Stimulated activated CD4-positive, alpha-beta T cell treated with anti-CD3 and anti-CD28 coated beads, Interleukin-1b, Interleukin-23, amount 100 ng/mL, for 48 hours (primary cell): Measurements from ENCODE around the gene SLC9A3.
A peak's percentile ranks its signal among the peaks of the same experiment; 100 is the strongest.

Experiments used
- DNase-seq: peaks from one replicate; pipeline ENCODE4 v3.0.0-alpha.2; 2020

SLC9A3 gene

DNA sequence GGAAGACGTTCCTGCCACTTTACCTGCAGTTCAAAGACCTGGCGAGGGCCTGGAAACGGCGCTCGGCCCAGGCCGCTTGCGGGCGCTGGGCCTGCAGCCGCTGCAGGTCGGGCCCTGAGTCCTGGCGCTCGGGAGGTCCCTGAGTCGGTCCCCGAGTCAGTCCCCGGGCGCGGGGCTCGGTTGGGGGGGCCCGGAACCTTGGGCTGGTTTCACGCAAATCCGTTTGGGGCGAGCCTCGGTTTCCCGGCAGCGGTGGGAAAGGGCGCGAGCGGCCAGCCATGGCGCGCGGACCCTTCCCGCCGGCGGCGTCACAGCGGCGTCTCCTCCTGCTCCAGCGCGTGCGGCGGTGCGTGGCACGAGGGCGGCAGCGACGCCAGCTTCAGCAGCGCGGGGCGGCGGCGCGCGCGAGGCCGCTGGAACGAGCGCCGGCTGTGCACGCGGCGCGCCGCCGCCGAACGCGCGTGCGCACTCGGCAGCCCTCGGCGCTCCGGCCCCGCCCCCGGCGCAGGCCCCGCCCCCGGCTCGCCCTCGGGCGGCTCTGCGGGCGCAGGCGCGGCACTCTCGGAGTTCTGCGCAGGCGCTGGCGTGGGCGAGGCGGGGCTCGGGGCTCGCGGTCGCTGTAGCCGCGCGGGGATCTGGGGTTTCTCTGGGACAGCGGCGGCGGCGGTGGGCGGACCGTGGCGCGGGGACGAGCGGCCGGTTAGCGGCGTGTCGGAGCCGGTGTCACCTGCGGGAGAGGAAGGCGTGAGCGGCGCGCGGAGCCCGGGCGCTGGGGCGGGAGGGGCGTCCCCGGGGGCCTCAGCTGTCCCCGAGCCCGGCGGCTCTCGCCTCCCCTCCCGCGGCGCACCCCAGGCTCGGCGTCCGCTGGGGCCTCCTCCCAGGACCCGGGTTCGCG is 51.3 kb downstream of the SLC9A3 start:
- peak; percentile 87 for DNase-seq

DNA sequence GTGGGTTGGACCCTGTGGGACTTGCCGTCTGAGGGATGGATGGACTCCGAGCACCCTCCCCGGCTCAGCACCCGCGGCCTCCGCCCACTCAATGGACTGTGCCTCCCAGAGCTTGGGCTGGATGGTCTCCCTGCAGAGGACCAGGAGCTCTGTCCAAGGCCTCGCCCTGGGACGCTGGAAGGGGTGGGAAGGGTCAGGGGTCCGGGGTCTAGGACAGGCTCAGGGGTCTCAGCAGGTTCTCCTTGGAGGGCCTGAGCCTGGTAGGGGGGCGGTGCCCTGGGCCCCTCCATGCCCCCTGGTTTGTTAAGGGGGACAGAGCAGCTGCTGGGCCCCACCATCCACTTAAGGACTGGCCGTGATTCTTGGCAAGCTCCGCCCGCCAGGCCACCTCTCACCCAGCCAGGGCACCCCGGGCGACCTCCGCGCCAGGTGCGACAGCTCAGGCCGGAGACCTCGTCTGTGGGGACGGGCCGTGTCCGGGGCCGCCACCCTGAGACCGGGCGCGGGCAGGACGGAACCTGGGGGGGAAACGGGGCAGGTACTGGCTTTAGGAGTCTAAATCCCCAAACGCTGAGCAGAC is 52.1 kb downstream of the SLC9A3 start:
- DNase-seq: peak; percentile 24

DNA sequence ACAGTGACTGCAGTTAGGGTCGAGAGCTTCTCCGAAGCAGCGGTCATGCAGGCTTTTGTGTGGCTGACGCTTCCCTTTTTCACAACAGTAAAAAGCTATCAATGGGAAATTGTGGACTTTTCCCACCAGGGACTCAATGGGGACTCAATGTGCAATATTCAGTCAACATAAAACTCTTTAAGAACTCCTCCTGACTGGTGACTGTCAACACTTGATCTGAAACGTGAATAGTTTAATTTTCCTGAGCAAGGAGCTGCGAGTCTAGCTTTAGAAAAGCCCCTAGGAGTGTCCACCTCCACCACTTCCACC is 52.5 kb downstream of the SLC9A3 start:
- no peak for DNase-seq

DNA sequence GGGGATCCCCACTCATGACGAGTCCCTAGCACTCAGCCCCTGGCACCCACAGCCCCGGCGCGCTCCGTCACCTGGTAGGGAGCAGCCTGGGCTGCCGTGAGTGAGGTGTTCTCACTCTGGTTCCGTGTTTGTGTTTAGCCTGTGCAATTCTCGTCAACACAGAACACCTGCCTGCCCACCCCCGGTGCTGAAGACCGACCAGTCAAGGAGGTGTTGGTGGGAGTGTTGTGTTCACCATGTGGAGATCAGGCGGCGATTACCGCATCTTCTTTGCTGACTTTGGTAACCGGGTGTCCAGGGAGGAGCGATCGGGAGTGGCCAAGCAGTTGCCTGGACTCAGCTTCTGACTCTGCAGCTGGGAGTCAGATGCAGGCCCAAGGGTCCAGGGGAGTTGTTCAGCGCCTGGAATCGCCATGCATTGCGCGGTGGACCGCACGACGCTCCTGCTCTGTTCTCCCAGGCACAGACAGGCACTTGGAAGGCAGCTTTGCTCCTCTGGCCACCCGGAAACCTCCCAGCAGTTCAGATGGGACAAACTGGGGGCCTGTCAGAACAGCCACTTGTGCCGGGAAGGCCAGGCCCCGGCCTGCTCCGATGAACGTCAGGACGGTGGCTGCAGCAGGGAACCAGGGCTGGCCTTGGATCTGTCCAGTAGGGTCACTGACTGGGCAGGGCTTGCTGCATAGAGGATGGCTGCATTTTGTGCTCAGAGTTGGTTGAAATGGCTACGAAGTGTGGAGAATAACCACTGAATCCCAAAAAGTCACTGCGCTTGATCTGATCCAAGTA is 53.1 kb downstream of the SLC9A3 start:
- DNase-seq: peak; percentile 2

DNA sequence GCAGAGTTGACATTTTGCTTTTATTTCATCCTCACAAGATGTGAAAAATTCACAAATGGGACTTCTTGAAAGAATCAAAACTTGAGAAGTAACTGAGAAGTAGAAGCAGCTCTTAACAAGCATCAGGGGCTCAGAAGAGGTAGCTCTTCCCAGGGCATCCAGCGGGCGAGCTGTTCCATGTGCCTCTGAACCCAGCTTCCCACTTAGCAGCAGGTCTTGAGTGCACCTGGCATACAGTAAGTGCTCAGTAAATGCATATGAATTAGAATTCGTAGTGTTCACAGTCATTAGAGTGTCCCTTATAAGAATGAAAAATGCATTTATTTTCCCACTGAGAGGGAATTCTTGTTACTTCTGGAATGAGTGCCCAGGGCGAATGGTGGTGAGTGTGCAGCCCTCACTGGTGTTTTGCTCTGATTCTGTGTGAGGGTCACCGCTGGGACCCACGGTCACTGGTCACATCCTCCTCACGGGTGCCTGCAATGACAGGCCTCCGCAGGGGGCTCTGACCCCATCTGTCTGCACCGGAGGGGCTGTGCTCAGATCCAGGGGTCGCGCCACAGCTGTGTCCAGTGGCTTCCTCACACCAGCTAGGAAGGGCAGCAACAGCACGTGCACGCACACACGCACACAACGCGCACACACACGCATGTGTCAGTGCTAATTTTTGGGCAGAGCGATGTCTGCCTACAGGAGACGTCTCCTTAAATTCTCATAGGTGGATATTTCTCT is 54.3 kb downstream of the SLC9A3 start:
- peak; percentile 1 for DNase-seq

DNA sequence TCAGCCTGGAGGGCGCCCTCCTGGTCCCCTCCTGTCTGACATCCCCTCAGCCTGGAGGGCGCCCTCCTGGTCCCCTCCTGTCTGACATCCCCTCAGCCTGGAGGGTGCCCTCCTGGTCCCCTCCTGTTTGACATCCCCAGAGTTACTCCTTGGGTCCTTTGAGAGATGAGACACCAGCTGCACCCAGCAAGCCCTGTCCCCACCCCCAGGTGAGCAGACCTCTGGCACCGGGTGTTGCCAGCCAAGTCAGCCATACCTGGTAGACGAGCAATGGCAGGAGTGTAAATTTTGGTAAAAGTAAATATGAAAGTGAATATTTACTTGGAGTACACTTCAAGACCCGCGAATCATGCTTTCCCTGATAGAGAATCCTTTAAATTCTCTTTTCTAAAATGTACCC is 55.8 kb downstream of the SLC9A3 start:
- DNase-seq: no peak

DNA sequence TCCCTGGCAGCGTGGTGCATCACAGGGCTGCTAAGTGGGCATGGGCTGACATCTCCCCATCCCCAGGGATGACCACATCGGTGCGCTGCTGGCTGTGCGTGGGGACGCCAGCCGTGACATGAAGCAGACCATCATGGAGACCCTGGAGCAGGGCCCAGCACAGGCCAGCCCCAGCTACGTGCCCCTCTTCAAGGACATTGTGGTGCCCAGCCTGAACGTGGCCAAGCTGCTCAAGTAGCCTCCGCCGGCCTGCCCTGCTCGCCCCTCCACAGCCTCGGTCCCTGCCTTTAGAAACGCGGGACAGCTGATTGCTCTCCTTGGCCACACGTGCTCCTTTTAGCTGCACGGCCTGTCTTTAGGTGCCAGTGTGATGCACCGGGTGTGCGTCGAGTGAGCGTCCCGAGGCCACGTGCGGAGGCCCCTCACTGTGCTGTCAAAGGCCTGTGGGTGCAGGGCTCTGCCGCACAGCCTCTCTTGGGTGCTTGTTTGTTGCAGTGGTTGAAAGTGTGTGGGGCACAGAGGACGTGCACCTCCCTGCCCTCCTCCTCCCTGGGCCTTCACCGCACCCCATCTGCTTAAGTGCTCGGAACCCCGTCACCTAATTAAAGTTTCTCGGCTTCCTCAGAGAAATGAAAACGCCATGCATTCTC is 57.5 kb downstream of the SLC9A3 start:
- DNase-seq: peak; percentile 1

DNA sequence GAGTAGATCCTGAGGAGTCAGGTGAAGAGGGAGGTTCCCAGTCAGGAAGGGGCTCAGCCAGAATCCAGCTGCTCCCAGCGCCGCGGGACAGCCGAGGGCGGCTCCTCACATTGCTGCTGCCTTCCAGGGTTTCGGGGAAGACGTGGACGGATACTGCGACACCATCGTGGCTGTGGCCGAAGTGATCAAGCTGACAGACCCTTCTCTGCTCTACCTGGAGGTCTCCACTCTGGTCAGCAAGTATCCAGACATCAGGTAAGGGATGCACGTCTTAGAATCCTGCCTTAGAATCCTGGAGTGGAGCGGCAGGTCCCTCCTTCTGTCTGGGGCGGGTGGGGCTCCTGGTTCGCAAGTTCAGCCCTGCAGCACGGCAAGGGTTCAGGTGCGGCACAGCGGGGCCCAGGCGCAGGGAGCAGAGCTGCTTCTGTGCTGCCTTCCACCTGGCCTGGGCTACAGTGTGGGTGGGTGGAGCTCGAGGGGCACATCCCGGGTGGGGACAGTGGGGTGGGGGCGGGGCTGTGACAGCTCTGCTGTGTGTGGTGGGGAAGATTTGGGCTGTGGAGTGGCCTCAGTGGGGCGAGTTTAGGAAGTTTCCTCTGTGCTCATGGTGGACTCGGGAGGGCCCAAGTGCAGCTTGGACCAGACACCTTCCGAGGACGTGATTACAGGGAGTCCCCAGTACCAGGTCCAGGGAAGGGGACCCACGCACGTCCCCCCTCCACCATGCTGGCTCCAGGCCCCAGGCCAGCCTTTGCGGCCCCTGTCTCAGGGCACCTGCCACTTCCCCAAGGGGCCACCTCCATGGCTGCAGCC is 58.5 kb downstream of the SLC9A3 start:
- DNase-seq: no peak

DNA sequence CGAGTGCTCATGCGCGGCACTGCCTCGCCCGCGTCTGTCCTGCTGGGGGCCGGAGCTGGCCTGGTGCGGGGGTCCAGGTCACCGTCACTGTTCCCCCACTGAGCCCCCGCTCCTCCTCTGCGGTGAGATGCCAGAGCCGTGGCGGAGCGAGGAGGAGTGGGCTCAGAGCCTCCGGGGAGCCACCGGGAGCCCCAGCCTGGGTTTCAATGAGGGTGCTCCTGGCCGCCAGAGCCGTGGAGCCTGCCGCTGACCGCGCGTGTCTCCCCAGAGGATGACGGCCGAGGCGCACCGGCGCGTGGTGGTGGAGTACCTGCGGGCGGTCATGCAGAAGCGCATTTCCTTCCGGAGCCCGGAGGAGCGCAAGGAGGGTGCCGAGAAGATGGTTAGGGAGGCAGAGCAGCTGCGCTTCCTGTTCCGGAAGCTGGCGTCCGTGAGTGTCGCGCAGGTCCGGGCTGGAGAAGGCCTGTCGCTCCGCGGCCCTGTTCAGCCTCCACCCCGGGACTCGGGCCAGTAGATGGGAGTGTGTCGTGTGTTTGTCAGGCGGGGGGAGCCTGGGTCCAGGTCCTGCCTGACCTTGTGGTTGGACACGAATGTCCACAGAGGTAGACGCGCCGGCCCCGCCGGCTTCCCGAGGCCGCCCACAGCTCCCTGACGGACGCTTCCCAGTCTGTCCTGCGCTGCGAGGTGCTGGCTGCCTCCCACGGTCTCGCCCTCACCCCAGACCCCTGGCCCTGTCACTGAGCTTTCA is 59.2 kb downstream of the SLC9A3 start:
- no peak for DNase-seq

DNA sequence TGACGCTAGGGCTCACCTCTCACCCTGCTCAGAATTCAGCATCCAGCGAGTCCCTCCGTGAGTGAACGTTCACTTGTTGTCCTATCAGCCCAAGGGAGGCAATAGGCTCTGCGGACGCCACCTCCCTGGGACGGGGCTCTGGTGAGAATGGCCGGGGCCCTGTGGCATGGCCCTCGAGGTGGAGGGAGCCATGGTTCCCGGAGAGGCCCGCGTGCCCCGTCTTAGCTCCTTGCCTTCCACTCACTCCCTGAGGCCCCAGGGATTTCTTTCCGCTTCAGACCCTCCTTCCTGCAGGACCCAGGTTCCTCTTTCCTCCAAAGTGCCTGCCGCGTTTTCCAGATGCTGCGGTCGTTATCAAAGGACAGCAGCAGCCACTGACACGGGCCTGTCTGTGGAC is 59.8 kb downstream of the SLC9A3 start:
- DNase-seq: no peak

DNA sequence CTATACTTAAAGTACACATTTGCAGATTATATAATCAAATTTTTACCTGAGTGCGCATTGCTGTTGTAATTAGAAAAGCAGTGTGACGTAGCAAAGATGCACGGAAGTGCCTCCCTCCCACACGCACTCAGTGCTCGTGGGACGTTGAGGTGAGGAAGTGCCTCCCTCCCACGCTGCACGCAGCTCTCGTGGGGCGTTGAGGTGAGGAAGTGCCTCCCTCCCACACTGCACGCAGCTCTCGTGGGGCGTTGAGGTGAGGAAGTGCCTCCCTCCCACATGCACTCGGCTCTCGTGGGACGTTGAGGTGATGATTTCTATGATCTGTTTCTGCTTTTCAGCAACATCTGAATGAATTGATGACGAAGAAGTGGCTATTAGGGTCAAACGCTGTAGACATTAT is 60.3 kb downstream of the SLC9A3 start:
- DNase-seq: peak; percentile 71

DNA sequence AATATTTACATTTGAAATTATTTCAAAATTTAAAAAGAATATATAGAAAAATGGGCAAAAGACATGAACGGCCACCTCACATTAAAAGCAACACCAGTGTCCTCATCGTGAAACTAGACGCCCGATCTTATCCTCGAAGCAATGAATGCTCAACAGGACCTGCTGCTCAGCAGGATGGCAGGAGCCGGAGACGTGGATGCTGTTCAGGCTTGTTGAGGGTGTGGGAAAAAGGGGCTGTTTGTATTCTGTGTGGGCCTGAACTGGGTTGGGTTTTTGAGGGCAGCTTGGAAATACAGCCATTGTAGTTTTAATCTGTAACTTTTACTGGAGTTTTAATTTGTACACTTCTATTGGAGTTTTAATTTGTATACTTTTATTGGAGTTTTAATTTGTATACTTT is 60.9 kb downstream of the SLC9A3 start:
- DNase-seq: no peak

DNA sequence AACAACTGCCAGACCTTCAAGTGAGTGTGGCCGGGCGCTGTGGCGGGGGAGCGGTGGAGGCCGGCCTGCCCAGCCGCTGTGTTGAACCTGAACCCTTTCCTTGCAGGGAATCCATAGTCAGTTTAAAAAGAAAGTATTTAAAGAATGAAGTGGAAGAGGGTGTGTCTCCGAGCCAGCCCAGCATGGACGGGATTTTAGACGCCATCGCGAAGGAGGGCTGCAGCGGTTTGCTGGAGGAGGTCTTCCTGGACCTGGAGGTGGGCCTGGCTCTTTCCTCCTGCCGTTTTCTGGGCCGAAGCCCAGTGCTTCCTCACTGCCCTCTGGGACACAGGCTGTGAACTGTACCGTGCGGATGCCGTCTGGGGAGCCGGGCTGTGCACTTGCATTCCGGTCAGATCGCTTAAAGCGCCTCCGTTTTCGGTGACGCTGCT is 62.2 kb downstream of the SLC9A3 start:
- no peak for DNase-seq

DNA sequence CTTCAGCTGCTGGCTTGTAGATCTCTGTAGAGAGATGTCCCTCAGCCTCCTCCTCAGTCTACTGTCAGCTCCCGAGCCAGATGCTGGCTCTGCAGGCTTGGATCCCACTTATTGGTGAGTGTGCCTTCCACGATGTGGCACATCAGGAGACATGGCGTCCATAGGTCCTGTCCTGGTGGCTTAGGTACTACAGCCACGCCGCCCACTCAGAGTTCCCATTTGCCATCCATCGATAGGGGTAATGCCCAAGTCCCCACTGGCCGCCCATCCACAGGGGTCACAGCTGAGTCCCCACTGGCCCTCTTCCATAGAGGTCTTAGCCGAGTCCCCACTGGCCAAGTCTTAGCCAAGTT is 64.0 kb downstream of the SLC9A3 start:
- DNase-seq: no peak

DNA sequence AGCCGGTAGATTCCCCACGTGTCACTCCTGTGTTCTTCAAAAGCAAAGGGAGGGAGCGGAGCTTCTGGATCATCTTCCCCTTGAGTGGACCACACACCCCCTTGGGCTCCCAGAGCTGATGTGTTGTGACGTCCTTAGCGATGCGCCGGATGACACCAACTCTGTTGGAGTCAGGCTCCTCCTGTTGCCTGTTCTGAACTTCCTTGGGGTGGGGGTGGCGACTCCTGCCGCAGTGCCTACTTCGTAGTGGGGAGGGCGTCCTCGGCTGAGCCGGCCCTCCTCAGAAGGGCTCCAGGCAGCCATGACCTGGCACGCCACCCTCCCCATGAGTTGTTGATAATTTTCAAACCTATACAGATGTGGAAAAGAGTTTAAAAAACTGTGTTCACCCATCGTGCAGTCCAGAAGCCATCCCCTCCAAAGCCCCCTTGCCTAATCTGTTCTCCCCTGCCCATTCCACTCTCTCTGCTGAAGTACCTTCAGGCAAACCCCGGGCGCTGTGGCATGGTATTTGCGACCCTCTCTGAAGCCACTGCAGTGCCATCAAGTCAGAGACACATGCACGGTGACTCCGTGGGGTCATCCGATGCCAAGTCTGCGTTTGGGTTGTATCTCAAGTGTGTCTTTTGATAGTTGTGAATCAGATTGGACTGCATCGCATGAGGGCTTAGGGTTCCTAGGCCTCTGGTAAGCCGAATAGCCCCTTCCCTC is 64.5 kb downstream of the SLC9A3 start:
- no peak for DNase-seq

DNA sequence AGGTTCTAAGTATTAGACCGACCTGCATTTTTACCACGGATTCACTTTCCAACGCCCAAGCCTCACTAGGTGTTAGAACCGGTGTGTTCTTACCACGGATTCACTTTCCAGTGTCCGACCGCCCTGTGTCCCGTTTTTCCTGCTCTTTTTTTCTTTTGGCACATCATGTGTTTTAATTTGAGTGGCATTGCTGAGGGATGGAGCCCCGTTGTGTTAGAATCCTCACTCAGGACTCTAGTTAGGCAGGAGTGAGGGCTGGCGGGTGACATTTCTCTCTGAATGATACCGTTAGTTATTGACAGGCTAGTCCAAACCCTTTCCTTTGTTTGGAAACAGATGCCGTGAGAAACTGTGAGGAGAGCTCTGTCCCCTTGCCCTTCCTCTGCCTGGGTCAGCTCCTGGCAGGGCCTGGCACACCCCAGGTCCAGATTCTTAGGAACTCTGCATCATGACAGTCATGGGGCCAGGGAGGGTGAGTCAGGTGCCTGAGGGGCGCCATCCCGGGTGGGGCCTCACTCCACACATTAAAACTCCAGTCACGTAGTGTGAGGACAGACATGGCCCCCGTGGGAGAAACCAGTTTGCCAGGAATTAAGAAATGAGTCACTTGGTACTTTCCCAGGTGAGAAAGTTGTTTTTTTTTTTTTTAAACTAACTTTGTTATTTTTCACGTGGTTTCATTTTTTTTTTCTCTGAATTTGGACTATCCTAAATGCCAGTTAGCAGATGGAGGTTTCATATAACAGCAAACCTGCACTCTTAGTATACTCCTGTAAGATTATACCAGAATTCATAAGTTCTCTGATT is 65.5 kb downstream of the SLC9A3 start:
- peak; percentile 81 for DNase-seq

DNA sequence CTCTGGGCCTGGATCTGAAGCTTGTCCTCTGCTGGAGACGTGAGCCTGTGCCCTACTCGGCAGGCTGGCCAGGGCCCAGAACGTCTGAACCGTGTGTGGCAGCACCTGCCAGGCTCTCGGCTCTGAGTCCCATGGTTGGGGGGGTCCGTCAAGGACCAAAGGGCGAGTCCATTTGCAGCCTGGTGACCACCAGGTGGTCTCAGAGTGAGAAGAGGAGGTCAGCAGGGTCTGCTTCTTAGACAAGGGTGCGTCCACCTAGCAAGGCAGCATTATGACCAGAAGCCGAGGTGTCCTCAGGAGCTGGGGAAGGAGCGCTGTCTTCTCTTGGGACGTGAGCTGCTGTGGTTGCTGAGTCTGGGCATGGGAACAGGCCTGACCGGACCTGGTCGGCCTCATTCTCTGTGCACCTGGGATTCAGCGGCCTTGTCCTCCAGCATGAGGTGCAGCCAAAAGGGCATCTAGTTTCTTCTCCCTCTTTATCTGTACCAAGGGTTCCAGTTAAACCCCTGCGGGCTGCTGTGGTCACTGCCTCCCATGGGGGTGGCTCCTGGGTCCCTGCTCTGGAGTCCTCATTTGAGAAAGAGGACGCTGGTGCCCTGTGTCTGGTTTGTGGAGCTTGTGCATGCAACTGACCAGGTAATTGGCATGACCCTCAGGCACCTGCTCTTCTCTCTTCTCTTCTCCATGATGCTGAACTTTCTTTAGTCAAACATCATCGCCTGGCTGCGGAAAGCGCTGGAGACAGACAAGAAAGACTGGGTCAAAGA is 66.9 kb downstream of the SLC9A3 start:
- DNase-seq: no peak

DNA sequence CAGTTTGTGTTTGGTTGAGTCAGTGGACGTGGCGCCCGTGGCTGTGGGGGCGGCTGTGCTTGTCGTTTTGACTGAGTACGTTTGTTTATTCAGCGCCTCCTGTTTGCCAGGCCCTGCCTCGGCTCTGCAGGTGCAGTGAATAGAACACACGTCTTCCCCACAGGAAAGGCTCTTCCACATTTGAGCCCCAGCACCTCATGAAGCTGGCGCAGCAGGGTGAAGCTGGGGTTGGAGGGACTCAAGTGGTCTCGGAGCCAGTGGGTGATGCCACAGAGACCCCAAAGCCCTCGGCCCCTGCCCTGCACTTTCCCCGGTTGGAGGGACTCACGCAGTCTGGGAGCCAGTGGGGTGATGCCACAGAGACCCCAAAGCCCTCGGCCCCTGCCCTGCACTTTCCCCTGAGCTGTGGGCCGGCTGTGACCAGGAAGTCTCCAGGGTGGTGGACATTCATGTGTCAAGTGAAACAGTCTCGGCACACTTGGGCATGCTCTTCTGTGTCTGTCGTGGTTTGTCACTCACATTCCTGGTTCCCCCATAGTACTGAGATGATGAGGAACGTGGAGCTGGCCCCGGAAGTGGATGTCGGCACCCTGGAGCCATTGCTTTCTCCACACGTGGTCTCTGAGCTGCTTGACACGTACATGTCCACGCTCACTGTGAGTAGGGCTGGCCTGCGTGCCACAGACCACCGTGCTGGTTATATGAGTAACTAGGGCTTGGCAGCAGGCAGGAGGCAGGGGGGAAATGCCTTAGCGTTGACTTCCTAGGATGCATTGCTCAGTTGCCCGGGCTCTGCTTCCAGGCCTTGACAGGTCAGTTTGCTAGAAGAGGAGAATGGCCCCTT is 67.7 kb downstream of the SLC9A3 start:
- DNase-seq: no peak
